Endothelial cell of umbilical vein (primary cell): Measurements from ENCODE around the gene ZBTB9. TPM values are rescaled to one million over a fixed set of nuclear protein-coding genes. Genes with fewer than 3 reads are reported as not detected.

Experiments
- BruUV-seq: library from RNA; stranded (reverse); fragments of 400-500 nt; replicated peaks from 2 replicates; lab custom pipeline; 2021; lab: Mats Ljungman, UMichigan
- CTCF ChIA-PET: fragments of 300-600, 350-600 bp; sonication (Branson Sonifier 250); formaldehyde crosslinking; loops from one replicate; lab custom pipeline; 2021; ENCODE audit warnings: antibody characterized with exemption, inconsistent platforms; lab: Charles Lee
- POLR2A ChIA-PET: fragments of 300-600, 350-600 bp; sonication (Branson Sonifier 250); formaldehyde crosslinking; loops from one replicate; lab custom pipeline; 2021; ENCODE audit warnings: antibody characterized with exemption, inconsistent platforms; lab: Charles Lee
- DNase-seq: peaks from one replicate; pipeline ENCODE4 v3.0.0-alpha.2; 2011; ENCODE audit warnings: low read depth, low spot score
- FAIRE-seq: peaks from 2 replicates; lab custom pipeline; 2011; peaks lifted over from hg19 to GRCh38; lab: Jason Lieb, UNC
- H2AFZ ChIP-seq: 2 replicates; pipeline ENCODE4 v1.6.0; 2012; ENCODE audit warnings: low read depth, low read length, control low read depth, inconsistent platforms
- H3K27ac ChIP-seq: 2 replicates; pipeline ENCODE4 v1.5.1; 2011; ENCODE audit warnings: low read depth, mild to moderate bottlenecking, control low read depth, low read length, moderate library complexity; ENCODE audit not compliant: insufficient read depth
- H3K27me3 ChIP-seq, 2 experiments: 2 replicates each; pipeline versions ENCODE4 v1.6.0 to v1.6.1; 2011; ENCODE audit warnings: low read length in 2 of 2, mixed read lengths in 1 of 2; ENCODE audit not compliant: control insufficient read depth in 2 of 2, insufficient read depth in 2 of 2
- H3K36me3 ChIP-seq, 2 experiments: 2 replicates in 1 of 2; 3 replicates in 1 of 2; pipeline ENCODE4 v1.5.1; 2011; ENCODE audit warnings: low read length in 2 of 2, mild to moderate bottlenecking in 1 of 2, moderate library complexity in 1 of 2; ENCODE audit not compliant: control insufficient read depth in 2 of 2, insufficient read depth in 2 of 2; ENCODE audit errors: extremely low read depth in 1 of 2
- H3K4me1 ChIP-seq: 3 replicates; pipeline ENCODE4 v1.5.1; 2011; ENCODE audit warnings: mild to moderate bottlenecking, low read length; ENCODE audit not compliant: control insufficient read depth, insufficient read depth; ENCODE audit errors: extremely low read depth
- H3K4me2 ChIP-seq: 2 replicates; pipeline ENCODE4 v1.6.1; 2011; ENCODE audit warnings: low read length, control low read depth, mixed read lengths; ENCODE audit not compliant: insufficient read depth
- H3K4me3 ChIP-seq, 3 experiments: fragments of 200-600 bp in 1 of 3; sonication (generic), shearing (Covaris generic) in 1 of 3; replicated peaks in 1 of 3; 2 replicates each; pipeline ENCODE4 v1.5.1; 2011 to 2016; ENCODE audit warnings: control low read depth in 3 of 3, low read length in 3 of 3, mild to moderate bottlenecking in 2 of 3, inconsistent platforms in 1 of 3, low read depth in 1 of 3, moderate library complexity in 1 of 3; ENCODE audit not compliant: insufficient read depth in 1 of 3
- H3K79me2 ChIP-seq: 2 replicates; pipeline ENCODE4 v1.6.0; 2012; ENCODE audit warnings: low read length, inconsistent platforms; ENCODE audit not compliant: control insufficient read depth, insufficient read depth
- H3K9ac ChIP-seq: replicated peaks from 2 replicates; pipeline ENCODE3; 2011; ENCODE audit warnings: low read length, control low read depth; ENCODE audit not compliant: insufficient read depth; ENCODE audit errors: extremely low read depth
- H3K9me1 ChIP-seq: replicated peaks from 3 replicates; pipeline ENCODE4 v1.6.0; 2011; ENCODE audit warnings: mild to moderate bottlenecking, low read length; ENCODE audit not compliant: control insufficient read depth, insufficient read depth; ENCODE audit errors: extremely low read depth
- H3K9me3 ChIP-seq: replicated peaks from 2 replicates; pipeline ENCODE4 v1.5.1; 2012; ENCODE audit warnings: low read length, inconsistent platforms; ENCODE audit not compliant: control insufficient read depth, insufficient read depth
- H4K20me1 ChIP-seq: replicated peaks from 2 replicates; pipeline ENCODE3; 2011; ENCODE audit warnings: mild to moderate bottlenecking, low read length; ENCODE audit not compliant: control insufficient read depth, insufficient read depth; ENCODE audit errors: extremely low read depth
- CTCF ChIP-seq, 2 donors: IDR thresholded peaks; 1 replicate in 1 of 2; 2 replicates in 1 of 2; pipeline ENCODE4 v1.5.1; 2011; ENCODE audit warnings: low read length in 2 of 2, mild to moderate bottlenecking in 2 of 2, moderate library complexity in 2 of 2, control low read depth in 1 of 2, inconsistent platforms in 1 of 2, low read depth in 1 of 2; ENCODE audit not compliant: insufficient read depth in 1 of 2; ENCODE audit errors: extremely low read depth in 1 of 2
- EZH2 ChIP-seq: IDR thresholded peaks from 2 replicates; pipeline ENCODE4 v1.6.1; 2012; ENCODE audit warnings: borderline replicate concordance, low read depth, mild to moderate bottlenecking, moderate library complexity, low read length, inconsistent platforms; ENCODE audit not compliant: severe bottlenecking
- FOS ChIP-seq: IDR thresholded peaks from 2 replicates; pipeline ENCODE4 v1.6.1; 2011; ENCODE audit warnings: mild to moderate bottlenecking, low read length, moderate library complexity, borderline replicate concordance; ENCODE audit not compliant: insufficient read depth
- GATA2 ChIP-seq: IDR thresholded peaks from 2 replicates; pipeline ENCODE4 v1.7.0; 2011; ENCODE audit warnings: low read depth, mild to moderate bottlenecking, moderate library complexity, mixed read lengths, low read length; ENCODE audit not compliant: insufficient read length, insufficient read depth
- JUN ChIP-seq: IDR thresholded peaks from 2 replicates; pipeline ENCODE4 v1.6.1; 2011; ENCODE audit warnings: borderline replicate concordance, low read depth; ENCODE audit not compliant: insufficient read length, insufficient read depth
- MAX ChIP-seq: IDR thresholded peaks from 2 replicates; pipeline ENCODE4 v1.6.1; 2011; ENCODE audit not compliant: insufficient read depth, insufficient read length
- MYC ChIP-seq: IDR thresholded peaks from one replicate; pipeline ENCODE4 v1.6.1; 2011; ENCODE audit warnings: mild to moderate bottlenecking, low read depth, low read length
- POLR2A ChIP-seq: IDR thresholded peaks from 2 replicates; pipeline ENCODE4 v1.6.1; 2012; ENCODE audit warnings: low read depth, mild to moderate bottlenecking, control low read depth, low read length
- POLR2AphosphoS5 ChIP-seq: IDR thresholded peaks from 2 replicates; pipeline ENCODE4 v1.6.1; 2012; ENCODE audit warnings: low read depth, mild to moderate bottlenecking, control low read depth, low read length, moderate library complexity; ENCODE audit not compliant: insufficient read depth
- dilution Hi-C: fragments of 300-500 bp; cut with MboI; formaldehyde crosslinking; loops from one replicate; pipeline ENCODE4 v1.15.0; 2019; ENCODE audit warnings: low sequenced_read_pairs; ENCODE audit not compliant: extremely low pct_ligation_motif_present
- intact Hi-C: fragments of 100-400 bp; cut with micrococcal nuclease; formaldehyde crosslinking; loops from one replicate; pipeline ENCODE4 v1.10.0; 2022
- polyA plus RNA-seq, 4 experiments: library from polyadenylated mRNA; depleted of rRNA in 3 of 4; stranded (reverse) in 3 of 4; unstranded in 1 of 4; fragments of >200 nt; gene quantifications; 2 replicates each; pipeline versions ENCODE4 v1.2.1 to v1.2.3, GENCODE V29; 2011 to 2012; ENCODE audit warnings: missing spikeins in 1 of 4
- total RNA-seq: library from RNA; stranded (reverse); gene quantifications from 2 replicates; pipeline ENCODE4 v1.2.3, GENCODE V29; 2021

ZBTB9 gene
- total and polyA plus RNA-seq, 2 donors (not counting 3 experiments of a cell fraction or from before 2014, with no cell fraction given): 4.7 to 8.0 TPM

GRCh38 chr6:33455051-33455450, 675 bp downstream of the ZBTB9 start:
- H3K9me3 ChIP-seq: no peaks in the 10 kb centered on the region
- H3K27me3 ChIP-seq: no peaks in the 10 kb centered on the region
- H3K27ac ChIP-seq: no peak overlapping the region
- H3K36me3 ChIP-seq: no peaks in the 10 kb centered on the region
- no peaks in the 10 kb centered on the region for H4K20me1 ChIP-seq
- H3K4me2 ChIP-seq: peak overlapping the region; percentile 66
- ChIA-PET POLR2A (no interaction called here), CTCF (interaction anchor here (1.1 to 1.7 kb wide), 4 partner anchors 13 to 110 kb away, joined by 3 to 4 read pairs (median 3); partner anchors contain the start of gene CUTA)
- no peak overlapping the region for H2AFZ ChIP-seq
- peak overlapping the region; percentile 40 to 71 (median 69) for H3K4me3 ChIP-seq
- TF ChIP-seq MYC (no peak), JUN (no peak), FOS (no peak)
- H3K79me2 ChIP-seq: no peaks in the 10 kb centered on the region
- H3K9me1 ChIP-seq: no peaks in the 10 kb centered on the region
- dilution Hi-C loops (no loop called here), intact Hi-C loops (no loop called here)
- DNase-seq (no peak), FAIRE-seq (no peak)
- peaks cover 3% of the 10 kb centered on the region for H3K4me1 ChIP-seq
- BruUV-seq: TSS peak; percentile 43
- peak overlapping the region; percentile 43 for H3K9ac ChIP-seq

- no peaks in the 10 kb centered on the region for H3K9me1 ChIP-seq
- no peak overlapping the region for H3K9ac ChIP-seq
- no peak overlapping the region for H2AFZ ChIP-seq
- no peaks in the 10 kb centered on the region for H3K9me3 ChIP-seq
- TF ChIP-seq CTCF (IDR thresholded peaks at IDR 0.05; ENCODE audit: extremely low read depth in 1 of 2, insufficient read depth in 1 of 2, low read depth in 1 of 2, low read length in 2 of 2) (no peak), MAX (no peak), EZH2 (no peak), GATA2 (no peak), JUN (no peak), FOS (no peak), POLR2AphosphoS5 (no peak), MYC (no peak), POLR2A (no peak)
- ChIA-PET CTCF (no interaction called here), POLR2A (no interaction called here)
- H3K4me3 ChIP-seq: no peak overlapping the region
- no peaks in the 10 kb centered on the region for H4K20me1 ChIP-seq
- no peak overlapping the region for H3K27ac ChIP-seq
- intact Hi-C loops: no loop called here
- no peaks in the 10 kb centered on the region for H3K36me3 ChIP-seq
- no peak overlapping the region for H3K4me2 ChIP-seq
- FAIRE-seq (no peak), DNase-seq (no peak)
- no TSS peak for BruUV-seq
- no peaks in the 10 kb centered on the region for H3K27me3 ChIP-seq
- H3K79me2 ChIP-seq: no peaks in the 10 kb centered on the region
- peaks cover 3% of the 10 kb centered on the region for H3K4me1 ChIP-seq
- dilution Hi-C loops: no loop called here
Observed at GRCh38 chr6:33456156-33456555, 1.8 kb downstream of the ZBTB9 start.
